ENCODE results near the gene NUB1. TPM values are rescaled to one million over a fixed set of nuclear protein-coding genes. Genes with fewer than 3 reads are reported as not detected.

Gene NUB1
- total RNA-seq, 1 donor from 2014 or later, result 41.6 TPM

DNA sequence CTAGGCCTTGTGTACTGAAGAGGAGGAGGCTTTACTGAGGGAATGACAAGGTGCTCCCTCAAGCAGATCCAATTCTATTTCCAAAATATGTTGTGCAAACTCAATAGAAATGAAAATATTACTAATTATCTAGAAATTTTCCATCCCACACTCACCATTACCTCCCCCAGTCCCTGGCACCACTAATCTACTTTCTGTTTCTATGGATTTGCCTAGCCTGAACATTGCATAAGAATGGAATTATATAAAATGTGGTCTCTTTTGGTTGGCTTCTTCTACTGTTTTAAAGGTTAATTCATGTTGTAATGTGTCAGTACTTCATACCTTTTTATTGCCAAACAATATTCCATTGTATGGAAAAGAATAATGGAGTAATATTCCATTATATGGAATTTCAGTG is 18.7 kb upstream of the NUB1 start:
- Histone ChIP-seq H3K9ac (ENCODE audit: low read length) (no peak overlapping the region), H3K79me2 (ENCODE audit: insufficient read depth, low read length) (no peaks in the 10 kb centered on the region), H3K36me3 (ENCODE audit: insufficient read depth, low read length) (no peaks in the 10 kb centered on the region), H3K9me3 (ENCODE audit: insufficient read depth, low read depth, low read length) (peaks cover 18% of the 10 kb centered on the region), H3K4me3 (ENCODE audit: insufficient read depth, low read depth, low read length) (no peak overlapping the region), H3K27me3 (ENCODE audit: insufficient read depth, low read length) (peaks cover 7% of the 10 kb centered on the region), H3K4me2 (ENCODE audit: low read length) (no peak overlapping the region), H3K4me1 (ENCODE audit: insufficient read depth, low read length) (no peaks in the 10 kb centered on the region), H2AFZ (ENCODE audit: low read depth, low read length) (no peak overlapping the region), H4K20me1 (ENCODE audit: insufficient read depth, low read length) (no peaks in the 10 kb centered on the region), H3K27ac (ENCODE audit: low read depth, low read length) (no peak overlapping the region)
- Mint-ChIP-seq H3K27me3 (ENCODE audit: low read depth, unreplicated experiment) (peaks cover 6% of the 10 kb centered on the region), H3K4me1 (ENCODE audit: low read depth, unreplicated experiment) (peaks cover 4% of the 10 kb centered on the region), H3K9me3 (ENCODE audit: unreplicated experiment) (peaks cover 24% of the 10 kb centered on the region), H3K27ac (ENCODE audit: unreplicated experiment) (no peak overlapping the region), H3K36me3 (ENCODE audit: low read depth, unreplicated experiment) (no peaks in the 10 kb centered on the region), H3K4me3 (ENCODE audit: unreplicated experiment) (no peak overlapping the region)
- no peak for DNase-seq (ENCODE audit: low read depth)
- TF ChIP-seq EZH2 (IDR thresholded peaks at IDR 0.05; ENCODE audit: insufficient read depth, low read length), result no peak
- TF ChIP-seq, protein P1, sequence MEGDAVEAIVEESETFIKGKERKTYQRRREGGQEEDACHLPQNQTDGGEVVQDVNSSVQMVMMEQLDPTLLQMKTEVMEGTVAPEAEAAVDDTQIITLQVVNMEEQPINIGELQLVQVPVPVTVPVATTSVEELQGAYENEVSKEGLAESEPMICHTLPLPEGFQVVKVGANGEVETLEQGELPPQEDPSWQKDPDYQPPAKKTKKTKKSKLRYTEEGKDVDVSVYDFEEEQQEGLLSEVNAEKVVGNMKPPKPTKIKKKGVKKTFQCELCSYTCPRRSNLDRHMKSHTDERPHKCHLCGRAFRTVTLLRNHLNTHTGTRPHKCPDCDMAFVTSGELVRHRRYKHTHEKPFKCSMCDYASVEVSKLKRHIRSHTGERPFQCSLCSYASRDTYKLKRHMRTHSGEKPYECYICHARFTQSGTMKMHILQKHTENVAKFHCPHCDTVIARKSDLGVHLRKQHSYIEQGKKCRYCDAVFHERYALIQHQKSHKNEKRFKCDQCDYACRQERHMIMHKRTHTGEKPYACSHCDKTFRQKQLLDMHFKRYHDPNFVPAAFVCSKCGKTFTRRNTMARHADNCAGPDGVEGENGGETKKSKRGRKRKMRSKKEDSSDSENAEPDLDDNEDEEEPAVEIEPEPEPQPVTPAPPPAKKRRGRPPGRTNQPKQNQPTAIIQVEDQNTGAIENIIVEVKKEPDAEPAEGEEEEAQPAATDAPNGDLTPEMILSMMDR (IDR thresholded peaks at IDR 0.05; ENCODE audit: insufficient read depth, low read depth, low read length), result no peak
- FAIRE-seq, result no peak

DNA sequence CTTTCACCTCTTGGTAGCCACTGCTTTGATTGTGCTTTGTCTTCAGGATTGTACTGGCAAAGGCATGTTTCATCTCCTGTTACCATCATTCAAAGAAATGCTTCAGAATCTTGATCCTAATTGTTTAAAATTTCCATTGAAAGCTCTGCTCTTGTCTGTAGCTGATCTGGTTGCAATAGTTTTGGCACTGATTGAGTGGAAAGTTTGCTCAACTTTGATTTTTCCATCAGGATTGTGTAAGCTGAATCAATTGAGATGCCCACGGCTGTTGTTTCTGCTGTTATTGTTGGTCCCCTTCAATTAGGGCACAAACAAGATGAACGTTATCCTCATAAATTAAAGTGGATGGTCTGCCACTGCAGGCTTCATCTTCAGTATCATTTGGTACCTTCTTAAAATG is 14.6 kb upstream of the NUB1 start:
- no peak overlapping the region for H2AFZ ChIP-seq (ENCODE audit: low read depth, low read length)
- H3K27ac ChIP-seq (ENCODE audit: low read depth, low read length), result no peak overlapping the region
- H4K20me1 ChIP-seq (ENCODE audit: insufficient read depth, low read length), result no peaks in the 10 kb centered on the region
- no peak overlapping the region for H3K4me2 ChIP-seq (ENCODE audit: low read length)
- FAIRE-seq (no peak), DNase-seq (ENCODE audit: low read depth) (no peak)
- peaks cover 7% of the 10 kb centered on the region for H3K27me3 ChIP-seq (ENCODE audit: insufficient read depth, low read length)
- peaks cover 3% of the 10 kb centered on the region for H3K27me3 Mint-ChIP-seq (ENCODE audit: low read depth, unreplicated experiment)
- no peak overlapping the region for H3K4me3 ChIP-seq (ENCODE audit: insufficient read depth, low read depth, low read length)
- no peak for TF ChIP-seq EZH2 (IDR thresholded peaks at IDR 0.05; ENCODE audit: insufficient read depth, low read length)
- TF ChIP-seq, protein P1 (IDR thresholded peaks at IDR 0.05; ENCODE audit: insufficient read depth, low read depth, low read length), result no peak
- no peak overlapping the region for H3K4me3 Mint-ChIP-seq (ENCODE audit: unreplicated experiment)
- no peak overlapping the region for H3K27ac Mint-ChIP-seq (ENCODE audit: unreplicated experiment)
- H3K36me3 ChIP-seq (ENCODE audit: insufficient read depth, low read length), result no peaks in the 10 kb centered on the region
- peaks cover 9% of the 10 kb centered on the region for H3K9me3 Mint-ChIP-seq (ENCODE audit: unreplicated experiment)
- peaks cover 4% of the 10 kb centered on the region for H3K4me1 Mint-ChIP-seq (ENCODE audit: low read depth, unreplicated experiment)
- no peaks in the 10 kb centered on the region for H3K36me3 Mint-ChIP-seq (ENCODE audit: low read depth, unreplicated experiment)
- H3K4me1 ChIP-seq (ENCODE audit: insufficient read depth, low read length), result no peaks in the 10 kb centered on the region
- H3K9me3 ChIP-seq (ENCODE audit: insufficient read depth, low read depth, low read length), result no peaks in the 10 kb centered on the region
- no peak overlapping the region for H3K9ac ChIP-seq (ENCODE audit: low read length)
- no peaks in the 10 kb centered on the region for H3K79me2 ChIP-seq (ENCODE audit: insufficient read depth, low read length)

DNA sequence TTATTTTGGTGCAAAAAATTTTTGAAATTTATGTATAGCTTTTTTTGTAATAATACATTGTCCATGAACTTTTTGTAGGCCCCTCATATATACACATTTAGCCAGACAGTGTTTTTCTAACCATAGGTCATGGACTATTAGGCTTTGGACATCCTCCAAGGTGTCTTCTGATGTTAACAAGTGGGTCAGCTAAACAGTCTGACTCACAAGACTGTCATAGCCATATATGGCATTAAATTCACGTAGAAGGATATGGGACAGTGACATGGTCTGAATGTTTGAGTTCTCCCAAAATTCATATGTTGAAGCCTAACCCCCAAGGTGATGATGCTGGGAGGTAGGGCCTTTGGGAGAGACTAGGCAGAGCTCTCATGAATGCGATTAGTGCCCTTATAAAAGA is 14.0 kb upstream of the NUB1 start:
- no peak overlapping the region for H3K27ac Mint-ChIP-seq (ENCODE audit: unreplicated experiment)
- H3K79me2 ChIP-seq (ENCODE audit: insufficient read depth, low read length), result no peaks in the 10 kb centered on the region

More for the DNA sequence above, 14.0 kb upstream of the NUB1 start:
- Histone ChIP-seq H3K27ac (ENCODE audit: low read depth, low read length) (no peak overlapping the region), H3K9ac (ENCODE audit: low read length) (no peak overlapping the region), H3K4me3 (ENCODE audit: insufficient read depth, low read depth, low read length) (no peak overlapping the region), H3K9me3 (ENCODE audit: insufficient read depth, low read depth, low read length) (no peaks in the 10 kb centered on the region), H3K36me3 (ENCODE audit: insufficient read depth, low read length) (no peaks in the 10 kb centered on the region), H3K27me3 (ENCODE audit: insufficient read depth, low read length) (peaks cover 7% of the 10 kb centered on the region), H4K20me1 (ENCODE audit: insufficient read depth, low read length) (no peaks in the 10 kb centered on the region), H2AFZ (ENCODE audit: low read depth, low read length) (no peak overlapping the region), H3K4me2 (ENCODE audit: low read length) (no peak overlapping the region), H3K4me1 (ENCODE audit: insufficient read depth, low read length) (no peaks in the 10 kb centered on the region)
- Mint-ChIP-seq H3K27me3 (ENCODE audit: low read depth, unreplicated experiment) (peaks cover under 1% of the 10 kb centered on the region), H3K4me3 (ENCODE audit: unreplicated experiment) (no peak overlapping the region), H3K4me1 (ENCODE audit: low read depth, unreplicated experiment) (peaks cover 4% of the 10 kb centered on the region), H3K36me3 (ENCODE audit: low read depth, unreplicated experiment) (no peaks in the 10 kb centered on the region), H3K9me3 (ENCODE audit: unreplicated experiment) (peaks cover 7% of the 10 kb centered on the region)
- FAIRE-seq, result no peak
- DNase-seq (ENCODE audit: low read depth), result no peak
- TF ChIP-seq EZH2 (IDR thresholded peaks at IDR 0.05; ENCODE audit: insufficient read depth, low read length), result no peak
- TF ChIP-seq, protein P1 (IDR thresholded peaks at IDR 0.05; ENCODE audit: insufficient read depth, low read depth, low read length), result no peak

All from astrocyte (in vitro differentiated cells and primary cell).